Measurements from ENCODE around the gene MYO3B. TPM values are rescaled to one million over a fixed set of nuclear protein-coding genes. Genes with fewer than 3 reads are reported as not detected.

The MYO3B gene
- total and polyA plus RNA-seq, 2 donors (not counting 3 experiments of a cell fraction or from before 2014, with no cell fraction given): 0.03 TPM; not detected in 1

GRCh38 chr2:170504810-170505145 lies 326.8 kb downstream of the MYO3B start:
- H3K9me1 ChIP-seq (replicated peaks; ENCODE audit: control insufficient read depth, extremely low read depth, insufficient read depth, low read length): no peaks in the 10 kb centered on the region
- no peaks in the 10 kb centered on the region for H3K36me3 ChIP-seq (ENCODE audit: control insufficient read depth in 2 of 2, extremely low read depth in 1 of 2, insufficient read depth in 2 of 2, low read length in 2 of 2)
- H3K4me2 ChIP-seq (ENCODE audit: insufficient read depth, low read length): peak overlapping the region; percentile 82
- H3K4me1 ChIP-seq (ENCODE audit: control insufficient read depth, extremely low read depth, insufficient read depth, low read length): peaks cover 34% of the 10 kb centered on the region
- ChIA-PET CTCF (no interaction called here), POLR2A (no interaction called here)
- TF ChIP-seq MYC (IDR thresholded peaks at IDR 0.05; ENCODE audit: low read depth, low read length) (no peak), GATA2 (IDR thresholded peaks at IDR 0.05; ENCODE audit: insufficient read depth, insufficient read length, low read depth, low read length) (no peak), FOS (IDR thresholded peaks at IDR 0.05; ENCODE audit: borderline replicate concordance, insufficient read depth, low read length) (no peak), CTCF (IDR thresholded peaks at IDR 0.05; ENCODE audit: extremely low read depth in 1 of 2, insufficient read depth in 1 of 2, low read depth in 1 of 2, low read length in 2 of 2) (no peak)
- TSS peak; percentile 93 for BruUV-seq (replicated peaks)
- peak overlapping the region; percentile 100 for H3K27ac ChIP-seq (ENCODE audit: insufficient read depth, low read depth, low read length)
- H3K4me3 ChIP-seq (replicated peaks in 1 of 3; ENCODE audit: insufficient read depth in 1 of 3, low read depth in 1 of 3, low read length in 3 of 3): no peak overlapping the region
- H3K9me3 ChIP-seq (replicated peaks; ENCODE audit: control insufficient read depth, insufficient read depth, low read length): no peaks in the 10 kb centered on the region
- no peaks in the 10 kb centered on the region for H3K79me2 ChIP-seq (ENCODE audit: control insufficient read depth, insufficient read depth, low read length)
- peak overlapping the region; percentile 85 for H3K9ac ChIP-seq (replicated peaks; ENCODE audit: extremely low read depth, insufficient read depth, low read length)
- DNase-seq (ENCODE audit: low read depth, low spot score) (no peak), FAIRE-seq (no peak)
- dilution Hi-C loops (cut with MboI; ENCODE audit: extremely low pct_ligation_motif_present, low sequenced_read_pairs) (no loop called here), intact Hi-C loops (cut with micrococcal nuclease) (loop anchor here (1.0 kb wide), 4 partner anchors 21 to 211 kb away; partner anchors contain the start of gene SP5)
- no peaks in the 10 kb centered on the region for H3K27me3 ChIP-seq (ENCODE audit: control insufficient read depth in 2 of 2, insufficient read depth in 2 of 2, low read length in 2 of 2)
- H2AFZ ChIP-seq (ENCODE audit: low read depth, low read length): peak overlapping the region; percentile 81
- no peaks in the 10 kb centered on the region for H4K20me1 ChIP-seq (replicated peaks; ENCODE audit: control insufficient read depth, extremely low read depth, insufficient read depth, low read length)

GRCh38 chr2:170505631-170506275 lies 327.8 kb downstream of the MYO3B start:
- Histone ChIP-seq H3K36me3 (ENCODE audit: control insufficient read depth in 2 of 2, extremely low read depth in 1 of 2, insufficient read depth in 2 of 2, low read length in 2 of 2) (no peaks in the 10 kb centered on the region), H3K27me3 (ENCODE audit: control insufficient read depth in 2 of 2, insufficient read depth in 2 of 2, low read length in 2 of 2) (no peaks in the 10 kb centered on the region), H3K9ac (replicated peaks; ENCODE audit: extremely low read depth, insufficient read depth, low read length) (no peak overlapping the region), H2AFZ (ENCODE audit: low read depth, low read length) (peak overlapping the region; percentile 78), H3K79me2 (ENCODE audit: control insufficient read depth, insufficient read depth, low read length) (no peaks in the 10 kb centered on the region), H3K4me1 (ENCODE audit: control insufficient read depth, extremely low read depth, insufficient read depth, low read length) (peaks cover 34% of the 10 kb centered on the region), H4K20me1 (replicated peaks; ENCODE audit: control insufficient read depth, extremely low read depth, insufficient read depth, low read length) (no peaks in the 10 kb centered on the region), H3K9me1 (replicated peaks; ENCODE audit: control insufficient read depth, extremely low read depth, insufficient read depth, low read length) (no peaks in the 10 kb centered on the region), H3K9me3 (replicated peaks; ENCODE audit: control insufficient read depth, insufficient read depth, low read length) (no peaks in the 10 kb centered on the region), H3K4me3 (replicated peaks in 1 of 3; ENCODE audit: insufficient read depth in 1 of 3, low read depth in 1 of 3, low read length in 3 of 3) (no peak overlapping the region), H3K4me2 (ENCODE audit: insufficient read depth, low read length) (peak overlapping the region; percentile 19), H3K27ac (ENCODE audit: insufficient read depth, low read depth, low read length) (peak overlapping the region; percentile 100)
- ChIA-PET CTCF (interaction anchor here (0.9 to 1.3 kb wide), 3 partner anchors 16 to 96 kb away, joined by 3 to 4 read pairs (median 4); no protein-coding TSS in a partner anchor), POLR2A (no interaction called here)
- dilution Hi-C loops (cut with MboI; ENCODE audit: extremely low pct_ligation_motif_present, low sequenced_read_pairs) (no loop called here), intact Hi-C loops (cut with micrococcal nuclease) (no loop called here)
- TF ChIP-seq GATA2 (IDR thresholded peaks at IDR 0.05; ENCODE audit: insufficient read depth, insufficient read length, low read depth, low read length) (peak; percentile 75), POLR2AphosphoS5 (IDR thresholded peaks at IDR 0.05; ENCODE audit: insufficient read depth, low read depth, low read length) (no peak)
- peak; percentile 62 for FAIRE-seq
- BruUV-seq (replicated peaks): no TSS peak
- peak; percentile 62 for DNase-seq (ENCODE audit: low read depth, low spot score)
